Measurements from ENCODE around the gene STRIT1. TPM values are rescaled to one million over a fixed set of nuclear protein-coding genes. Genes with fewer than 3 reads are reported as not detected.

STRIT1 gene
- total and polyA plus RNA-seq, 9 of the 15 experiments (the other 6 are each of a cell fraction or from before 2014, with no cell fraction given), result not detected

DNA sequence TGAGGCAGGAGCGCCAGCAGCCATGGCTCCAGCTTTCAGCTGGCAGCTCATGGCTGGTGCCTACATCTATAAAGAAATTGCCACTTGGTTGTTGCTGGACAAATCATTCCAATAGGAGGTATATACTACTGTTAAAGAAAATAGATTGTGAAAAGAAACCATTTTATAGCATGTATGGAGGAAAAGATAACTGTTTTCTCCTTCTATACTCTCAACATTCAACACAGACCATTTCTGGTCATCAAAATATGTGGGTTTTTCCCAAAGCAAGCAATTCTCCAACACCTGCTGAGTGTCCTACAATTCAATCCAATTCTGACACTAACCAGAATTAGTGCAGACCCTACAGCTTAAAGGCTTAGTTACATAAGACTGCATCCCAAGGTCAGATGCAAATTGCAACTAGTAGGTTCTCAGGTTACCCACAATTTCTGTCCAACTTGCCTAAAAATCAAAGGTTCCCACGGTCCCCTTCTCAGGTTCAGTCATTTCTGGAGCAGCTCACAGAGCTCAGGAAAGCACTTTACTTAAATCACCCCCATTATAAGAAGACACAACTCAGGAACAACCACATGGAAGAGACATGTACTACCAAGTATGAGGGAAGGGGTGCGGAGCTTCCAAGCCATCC, 42.4 kb upstream of the STRIT1 start (continued):
- TF ChIP-seq ATF4 (CRISPR knock-in tag; IDR thresholded peaks at IDR 0.05) (0 out of 2 replicates have a peak, but pooled peaks have one; percentile 5), GABPB1 (CRISPR knock-in tag; IDR thresholded peaks at IDR 0.05) (no peak), SMAD1 (IDR thresholded peaks at IDR 0.05; ENCODE audit: low read depth, low read length, partially characterized antibody) (no peak), MLLT1 (IDR thresholded peaks at IDR 0.05) (no peak), ZBED1 (IDR thresholded peaks at IDR 0.05) (no peak), RBBP5 (IDR thresholded peaks at IDR 0.05; ENCODE audit: borderline replicate concordance, insufficient read depth, low read length, poor library complexity, severe bottlenecking) (no peak), ZNF445 (CRISPR knock-in tag; IDR thresholded peaks at IDR 0.05; ENCODE audit: low read depth) (no peak), NFIC (IDR thresholded peaks at IDR 0.05) (no peak), MEIS2 (IDR thresholded peaks at IDR 0.05; ENCODE audit: partially characterized antibody) (no peak), PHB (CRISPR knock-in tag; IDR thresholded peaks at IDR 0.05) (no peak), PHB2 (IDR thresholded peaks at IDR 0.05; ENCODE audit: low read depth) (no peak), TAF7 (tag; IDR thresholded peaks at IDR 0.05) (no peak), ETV5 (CRISPR knock-in tag; IDR thresholded peaks at IDR 0.05; ENCODE audit: low read depth) (no peak), TAF15 (IDR thresholded peaks at IDR 0.05; ENCODE audit: low read depth, low read length) (no peak), CC2D1A (IDR thresholded peaks at IDR 0.05) (no peak), PURB (CRISPR knock-in tag; IDR thresholded peaks at IDR 0.05; ENCODE audit: low read depth) (no peak), FOXP1 (CRISPR knock-in tag; IDR thresholded peaks at IDR 0.05) (no peak)
- TF ChIP-seq, protein P1, sequence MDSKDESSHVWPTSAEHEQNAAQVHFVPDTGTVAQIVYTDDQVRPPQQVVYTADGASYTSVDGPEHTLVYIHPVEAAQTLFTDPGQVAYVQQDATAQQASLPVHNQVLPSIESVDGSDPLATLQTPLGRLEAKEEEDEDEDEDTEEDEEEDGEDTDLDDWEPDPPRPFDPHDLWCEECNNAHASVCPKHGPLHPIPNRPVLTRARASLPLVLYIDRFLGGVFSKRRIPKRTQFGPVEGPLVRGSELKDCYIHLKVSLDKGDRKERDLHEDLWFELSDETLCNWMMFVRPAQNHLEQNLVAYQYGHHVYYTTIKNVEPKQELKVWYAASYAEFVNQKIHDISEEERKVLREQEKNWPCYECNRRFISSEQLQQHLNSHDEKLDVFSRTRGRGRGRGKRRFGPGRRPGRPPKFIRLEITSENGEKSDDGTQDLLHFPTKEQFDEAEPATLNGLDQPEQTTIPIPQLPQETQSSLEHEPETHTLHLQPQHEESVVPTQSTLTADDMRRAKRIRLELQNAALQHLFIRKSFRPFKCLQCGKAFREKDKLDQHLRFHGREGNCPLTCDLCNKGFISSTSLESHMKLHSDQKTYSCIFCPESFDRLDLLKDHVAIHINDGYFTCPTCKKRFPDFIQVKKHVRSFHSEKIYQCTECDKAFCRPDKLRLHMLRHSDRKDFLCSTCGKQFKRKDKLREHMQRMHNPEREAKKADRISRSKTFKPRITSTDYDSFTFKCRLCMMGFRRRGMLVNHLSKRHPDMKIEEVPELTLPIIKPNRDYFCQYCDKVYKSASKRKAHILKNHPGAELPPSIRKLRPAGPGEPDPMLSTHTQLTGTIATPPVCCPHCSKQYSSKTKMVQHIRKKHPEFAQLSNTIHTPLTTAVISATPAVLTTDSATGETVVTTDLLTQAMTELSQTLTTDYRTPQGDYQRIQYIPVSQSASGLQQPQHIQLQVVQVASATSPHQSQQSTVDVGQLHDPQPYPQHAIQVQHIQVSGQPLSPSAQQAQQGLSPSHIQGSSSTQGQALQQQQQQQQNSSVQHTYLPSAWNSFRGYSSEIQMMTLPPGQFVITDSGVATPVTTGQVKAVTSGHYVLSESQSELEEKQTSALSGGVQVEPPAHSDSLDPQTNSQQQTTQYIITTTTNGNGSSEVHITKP (IDR thresholded peaks at IDR 0.05; ENCODE audit: partially characterized antibody), result no peak
- TF ChIP-seq, protein P2, sequence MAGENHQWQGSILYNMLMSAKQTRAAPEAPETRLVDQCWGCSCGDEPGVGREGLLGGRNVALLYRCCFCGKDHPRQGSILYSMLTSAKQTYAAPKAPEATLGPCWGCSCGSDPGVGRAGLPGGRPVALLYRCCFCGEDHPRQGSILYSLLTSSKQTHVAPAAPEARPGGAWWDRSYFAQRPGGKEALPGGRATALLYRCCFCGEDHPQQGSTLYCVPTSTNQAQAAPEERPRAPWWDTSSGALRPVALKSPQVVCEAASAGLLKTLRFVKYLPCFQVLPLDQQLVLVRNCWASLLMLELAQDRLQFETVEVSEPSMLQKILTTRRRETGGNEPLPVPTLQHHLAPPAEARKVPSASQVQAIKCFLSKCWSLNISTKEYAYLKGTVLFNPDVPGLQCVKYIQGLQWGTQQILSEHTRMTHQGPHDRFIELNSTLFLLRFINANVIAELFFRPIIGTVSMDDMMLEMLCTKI (IDR thresholded peaks at IDR 0.05; ENCODE audit: partially characterized antibody), result no peak
